Measurements from ENCODE around the gene BABAM1.

The BABAM1 gene

DNA sequence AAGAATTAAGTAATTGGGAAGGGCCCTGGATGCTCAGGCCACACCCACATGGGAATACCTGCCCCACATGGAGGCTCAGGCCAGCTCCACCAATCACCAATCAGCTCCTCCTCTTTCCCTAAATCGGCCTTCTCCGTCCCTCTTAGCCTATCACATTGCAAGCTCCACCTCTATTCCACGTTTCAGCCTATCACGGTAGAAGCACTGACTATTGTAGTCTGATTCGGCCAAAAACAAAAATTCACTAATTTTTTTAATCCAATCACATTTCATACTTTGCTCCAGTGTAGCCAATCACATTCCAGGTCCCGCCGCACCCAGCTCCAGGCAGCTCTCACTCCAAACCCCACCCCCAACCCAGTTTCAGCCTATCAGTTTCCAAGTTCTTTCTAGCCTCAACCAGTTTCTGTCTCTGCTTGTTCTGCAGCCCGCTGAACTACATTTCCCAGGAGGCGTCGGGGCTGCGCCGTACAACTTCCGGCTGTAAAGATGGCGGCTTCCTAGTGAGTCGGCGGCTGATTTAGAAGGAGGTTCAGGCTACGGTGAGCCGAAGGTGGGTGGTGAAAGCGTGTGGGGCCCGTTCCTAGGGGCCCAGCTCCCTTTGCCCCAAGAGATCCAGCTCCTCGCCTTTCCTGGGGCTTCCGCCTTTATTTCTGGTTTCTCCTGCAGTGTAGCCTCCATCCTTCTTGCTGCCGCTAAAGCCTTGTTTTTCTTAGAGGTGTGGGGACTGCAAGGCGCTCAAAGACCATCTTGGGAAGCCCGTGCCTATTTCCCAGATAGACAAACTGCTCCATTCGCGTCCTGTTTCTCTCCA is at the start of gene BABAM1:
Gene BABAM1, plus strand, starts transcription at position 469 of the 814 bp plus-strand sequence. CDS start 1,364 bp downstream, outside the sequence.
- peak; percentile 99 for DNase-seq (ENCODE audit: low read depth)

DNA sequence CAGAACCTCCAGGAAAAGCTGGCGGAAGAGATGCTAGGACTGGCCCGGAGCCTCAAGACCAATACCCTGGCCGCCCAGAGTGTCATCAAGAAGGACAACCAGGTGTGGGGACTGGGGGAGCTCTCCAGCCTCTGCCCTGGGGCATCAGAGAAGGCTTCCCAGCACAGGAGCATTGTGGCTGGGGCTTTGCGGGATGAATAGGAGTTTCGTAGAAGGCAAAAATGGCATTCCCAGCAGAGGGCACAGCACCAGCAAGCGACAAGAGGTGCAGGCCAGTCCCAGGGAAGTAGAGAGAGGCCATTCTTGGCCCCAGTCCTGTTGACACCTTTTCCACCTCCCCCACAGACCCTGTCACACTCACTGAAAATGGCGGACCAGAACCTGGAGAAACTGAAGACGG is 48.0 kb upstream of the BABAM1 start:
- no peak for DNase-seq (ENCODE audit: low read depth)

DNA sequence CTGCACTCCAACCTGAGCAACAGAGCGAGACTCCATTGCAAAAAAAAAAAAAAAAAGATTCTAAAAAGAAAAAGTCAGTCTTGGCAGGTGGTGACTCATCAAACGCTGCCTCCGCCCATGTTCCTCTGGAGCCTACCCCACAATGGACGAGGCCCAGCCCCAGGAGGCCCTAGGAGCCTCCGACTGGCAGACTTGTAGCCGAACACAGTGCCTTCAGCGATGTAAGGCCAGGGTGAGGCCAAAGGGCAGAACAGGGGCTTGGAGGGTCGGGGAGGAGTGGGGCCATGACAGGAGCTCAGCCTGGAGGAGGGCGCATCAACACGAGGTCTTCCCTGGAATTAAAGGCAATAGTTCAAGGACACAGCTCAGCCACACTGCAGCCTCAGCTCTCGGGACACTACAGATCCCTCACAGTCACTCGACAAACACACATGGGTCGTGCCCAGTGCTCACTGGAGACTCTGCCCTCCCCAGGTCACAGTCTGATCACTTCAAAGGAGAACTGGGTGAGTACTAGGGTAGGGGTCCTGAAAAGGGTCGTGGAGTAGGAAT is 47.0 kb upstream of the BABAM1 start:
- DNase-seq (ENCODE audit: low read depth) = peak; percentile 84

DNA sequence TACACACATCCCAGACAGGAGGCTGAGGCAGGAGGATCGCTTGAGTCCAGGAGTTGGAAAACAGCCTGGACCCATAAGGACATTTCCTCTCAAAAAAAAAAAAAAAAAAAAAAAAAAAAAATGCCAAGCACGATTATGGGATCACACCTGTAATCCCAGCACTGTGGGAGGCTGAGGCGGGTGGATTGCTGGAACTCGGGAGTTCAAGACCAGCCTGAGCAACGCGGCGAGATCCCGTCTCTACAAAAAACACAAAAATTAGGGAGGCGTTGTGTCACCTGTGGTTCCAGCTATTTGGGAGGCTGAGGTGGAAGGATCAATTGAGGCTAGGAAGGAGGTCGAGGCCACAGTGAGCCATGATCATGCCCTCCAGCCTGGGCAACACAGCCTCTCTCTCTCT is 42.2 kb upstream of the BABAM1 start:
- DNase-seq (ENCODE audit: low read depth) = no peak

DNA sequence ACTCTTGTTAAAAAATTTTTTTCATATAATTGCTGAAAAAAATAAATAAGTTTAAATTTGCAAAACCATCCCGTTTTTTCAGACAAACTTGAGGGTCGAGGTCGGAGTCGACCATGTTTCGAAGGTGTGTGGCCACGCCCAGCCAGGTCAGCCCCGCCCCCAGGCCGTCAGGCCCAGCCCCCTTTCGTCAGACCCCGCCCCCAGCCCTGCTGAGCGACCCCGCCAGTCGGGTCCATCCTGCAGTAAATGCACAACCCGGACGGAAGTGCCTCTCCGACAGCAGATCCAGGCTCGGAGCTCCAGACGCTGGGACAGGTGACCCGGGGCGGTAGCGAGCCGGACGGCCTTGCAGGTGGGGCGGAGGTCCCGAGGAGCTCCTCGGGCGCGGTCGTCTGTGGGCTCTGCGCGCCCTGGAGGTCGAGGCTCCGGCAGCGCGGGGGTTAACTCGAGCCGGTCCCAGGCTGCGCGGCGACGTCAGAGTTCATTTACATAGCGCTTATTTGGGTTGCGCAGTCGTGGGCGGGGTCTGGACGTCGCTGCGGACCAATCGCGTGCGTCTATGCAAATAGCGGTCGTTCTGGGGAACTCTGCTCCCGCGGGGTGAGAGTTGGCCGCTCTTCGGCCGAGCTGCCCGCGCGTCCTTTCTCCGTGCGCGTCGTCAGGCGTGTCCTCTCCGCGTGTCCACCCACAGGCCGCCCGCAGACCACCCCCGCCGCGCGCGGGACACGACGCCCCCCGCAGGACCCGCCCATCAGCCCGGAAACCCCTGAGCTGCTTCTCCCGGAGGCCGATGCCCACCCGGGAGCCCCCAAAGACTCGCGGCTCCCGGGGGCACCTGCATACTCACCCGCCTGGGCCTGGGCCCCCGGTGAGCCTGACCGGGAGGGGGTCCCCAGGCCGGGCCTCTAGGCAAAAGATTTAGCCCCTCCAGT is 41.0 kb upstream of the BABAM1 start, which contains the start of gene OCEL1:
Gene OCEL1, plus strand, starts transcription at position 225 of the 932 bp plus-strand sequence. Its CDS starts 22 bp downstream, at position 247.
- peak; percentile 98 for DNase-seq (ENCODE audit: low read depth)

DNA sequence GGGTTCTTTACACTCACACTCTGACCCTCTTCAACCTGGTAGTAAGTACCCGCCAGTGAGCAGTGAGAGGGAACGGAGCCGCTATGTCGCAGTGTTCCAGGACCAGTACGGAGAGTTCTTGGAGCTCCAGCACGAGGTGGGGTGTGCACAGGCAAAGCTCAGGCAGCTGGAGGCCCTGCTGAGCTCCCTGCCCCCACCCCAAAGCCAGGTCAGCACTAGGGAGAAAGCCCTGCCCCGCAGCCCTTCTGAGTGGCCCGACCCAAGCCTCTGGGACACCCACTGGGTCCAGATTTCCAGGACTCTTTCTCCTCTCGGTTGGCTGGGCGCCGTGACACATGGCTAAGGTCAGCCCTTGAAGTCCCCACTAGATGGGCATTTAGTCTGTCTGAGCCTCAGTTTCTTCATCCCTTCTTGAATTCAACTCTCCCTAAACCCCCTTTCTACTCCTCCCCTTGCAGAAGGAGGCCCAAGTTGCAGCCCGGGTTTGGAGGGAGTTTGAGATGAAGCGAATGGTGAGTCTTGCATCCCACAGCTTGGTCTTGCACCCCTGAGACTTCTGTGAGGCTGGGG is 39.4 kb upstream of the BABAM1 start:
- no peak for DNase-seq (ENCODE audit: low read depth)

DNA sequence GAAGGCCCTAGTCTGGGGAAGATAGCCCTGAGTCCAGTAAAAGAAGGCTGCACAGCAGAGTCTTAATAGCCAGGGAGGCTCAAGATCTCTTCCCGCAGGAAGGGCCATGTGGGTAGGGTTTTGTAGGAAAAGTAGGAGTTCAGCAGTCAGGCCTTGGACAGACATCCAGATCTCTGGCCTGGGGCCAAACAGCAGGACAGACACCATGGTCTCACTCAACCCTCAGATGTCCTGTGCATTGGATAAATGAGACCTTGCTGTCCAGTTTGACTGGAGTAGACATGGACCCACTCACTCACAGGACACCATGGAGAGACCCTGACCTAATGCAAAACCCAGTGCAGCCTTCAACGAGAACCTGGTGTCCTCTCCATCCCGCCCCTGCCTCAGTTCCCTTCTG is 37.4 kb upstream of the BABAM1 start:
- DNase-seq (ENCODE audit: low read depth) = no peak

DNA sequence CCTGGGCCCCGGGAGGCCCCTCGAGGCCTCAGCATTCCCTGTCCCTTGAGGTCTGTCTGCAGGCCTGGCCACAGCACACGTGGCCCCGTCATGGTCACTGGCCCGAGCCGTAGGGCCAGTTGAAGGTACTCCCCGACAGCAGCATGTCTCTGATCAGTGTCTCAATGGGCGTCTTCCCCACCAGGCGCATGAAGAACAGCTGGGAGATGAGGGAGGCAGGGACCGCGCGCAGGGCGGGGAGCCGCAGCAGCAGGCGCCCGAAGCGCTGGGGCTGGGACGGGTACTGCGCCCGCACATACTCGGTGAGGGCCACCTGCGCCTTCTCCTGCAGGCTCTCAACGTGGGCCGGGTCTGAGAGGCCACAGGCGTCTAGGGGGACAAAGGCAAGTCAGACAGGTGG is 35.0 kb upstream of the BABAM1 start:
- DNase-seq (ENCODE audit: low read depth) = no peak

DNA sequence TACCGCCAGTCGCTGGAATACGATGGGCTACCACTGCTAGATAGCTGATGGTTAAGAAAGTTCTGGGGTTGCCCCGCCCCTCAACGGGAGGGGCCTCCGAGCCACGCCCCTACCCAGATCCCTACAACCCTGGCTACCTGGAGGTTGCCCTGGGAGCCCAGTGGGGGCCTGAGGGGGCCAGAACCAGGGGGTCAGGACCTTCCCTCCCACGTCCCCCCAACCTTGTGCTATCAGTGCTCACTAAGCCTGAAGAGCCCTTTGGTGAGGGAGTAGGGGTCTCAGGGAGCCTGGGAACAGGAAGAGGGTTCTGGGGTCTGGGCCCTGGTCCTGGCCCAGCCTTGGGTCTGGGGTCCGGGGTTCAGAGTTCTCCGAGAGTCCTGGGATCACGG is 32.3 kb upstream of the BABAM1 start:
- DNase-seq (ENCODE audit: low read depth) = peak; percentile 55

DNA sequence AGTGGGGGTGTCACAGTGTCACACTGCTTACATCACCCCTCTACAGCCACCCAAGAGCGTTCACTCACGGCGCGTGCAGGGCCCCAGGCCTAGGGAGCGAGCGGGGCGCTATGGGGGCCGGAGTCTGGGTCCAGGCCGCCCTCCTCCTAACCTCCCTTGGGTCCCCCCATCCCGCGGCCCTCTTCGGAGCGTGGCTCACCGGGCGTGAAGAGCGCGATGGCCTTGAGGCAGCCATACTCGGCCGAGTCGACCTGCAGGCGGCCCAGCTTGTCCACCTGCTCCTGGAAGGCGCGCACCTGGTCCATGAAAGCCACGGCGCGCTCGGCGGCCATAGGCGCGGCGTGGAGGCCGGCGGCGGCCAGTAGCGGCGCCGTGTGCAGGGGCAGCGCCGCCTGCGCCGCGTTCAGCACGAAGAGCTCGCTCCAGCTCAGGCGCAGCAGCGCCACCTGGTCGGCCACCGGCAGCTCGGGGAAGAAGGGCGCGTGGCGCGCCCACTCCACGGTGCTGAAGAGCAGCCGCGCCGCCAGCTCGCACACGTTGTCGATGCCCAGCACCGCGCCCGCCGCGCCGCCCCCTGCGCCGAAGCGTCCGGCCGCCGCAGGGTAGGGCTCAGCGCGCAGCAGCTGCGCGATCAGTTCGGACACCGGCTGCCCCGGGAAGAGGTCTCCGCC is 31.8 kb upstream of the BABAM1 start:
- DNase-seq (ENCODE audit: low read depth) = peak; percentile 81

DNA sequence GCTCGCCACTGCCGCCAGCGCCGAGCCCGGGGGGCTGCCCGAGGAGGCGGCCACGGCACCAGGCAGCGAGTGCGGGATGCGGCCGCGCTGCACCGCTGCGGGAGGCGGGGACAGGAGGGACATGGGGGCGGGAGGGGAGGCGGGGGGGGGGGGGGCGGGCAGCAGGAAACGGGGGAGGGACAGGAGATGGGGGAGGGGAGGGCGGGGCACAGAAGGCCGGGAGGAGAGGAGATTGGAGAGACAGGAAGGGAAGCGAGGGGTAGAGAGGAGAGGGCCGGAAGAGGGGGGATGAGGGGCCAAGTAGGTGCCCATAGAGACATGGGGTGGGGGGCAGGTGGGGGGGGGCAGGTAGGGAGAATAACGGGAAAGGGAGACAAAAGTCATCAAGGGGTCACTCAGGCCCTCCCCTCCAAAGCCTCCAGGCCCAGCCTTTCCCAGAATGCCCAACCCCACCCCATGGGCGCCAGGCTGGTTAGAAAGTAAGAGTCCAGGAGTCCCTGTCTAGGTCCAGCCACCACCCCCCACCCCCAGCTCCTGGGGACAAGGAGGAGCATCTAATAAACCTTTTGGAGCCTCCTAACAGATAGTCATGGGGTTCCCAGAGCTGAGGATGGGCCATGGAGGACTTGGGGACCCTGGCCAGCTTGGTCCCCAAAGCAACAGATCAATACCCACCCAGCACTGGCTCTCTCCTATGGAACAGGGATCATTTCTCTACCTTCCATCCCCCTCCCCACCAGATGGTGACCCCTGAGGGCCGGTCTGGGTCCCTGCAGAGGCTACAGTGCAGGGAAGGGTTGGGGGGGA is 31.1 kb upstream of the BABAM1 start:
- DNase-seq (ENCODE audit: low read depth) = no peak

DNA sequence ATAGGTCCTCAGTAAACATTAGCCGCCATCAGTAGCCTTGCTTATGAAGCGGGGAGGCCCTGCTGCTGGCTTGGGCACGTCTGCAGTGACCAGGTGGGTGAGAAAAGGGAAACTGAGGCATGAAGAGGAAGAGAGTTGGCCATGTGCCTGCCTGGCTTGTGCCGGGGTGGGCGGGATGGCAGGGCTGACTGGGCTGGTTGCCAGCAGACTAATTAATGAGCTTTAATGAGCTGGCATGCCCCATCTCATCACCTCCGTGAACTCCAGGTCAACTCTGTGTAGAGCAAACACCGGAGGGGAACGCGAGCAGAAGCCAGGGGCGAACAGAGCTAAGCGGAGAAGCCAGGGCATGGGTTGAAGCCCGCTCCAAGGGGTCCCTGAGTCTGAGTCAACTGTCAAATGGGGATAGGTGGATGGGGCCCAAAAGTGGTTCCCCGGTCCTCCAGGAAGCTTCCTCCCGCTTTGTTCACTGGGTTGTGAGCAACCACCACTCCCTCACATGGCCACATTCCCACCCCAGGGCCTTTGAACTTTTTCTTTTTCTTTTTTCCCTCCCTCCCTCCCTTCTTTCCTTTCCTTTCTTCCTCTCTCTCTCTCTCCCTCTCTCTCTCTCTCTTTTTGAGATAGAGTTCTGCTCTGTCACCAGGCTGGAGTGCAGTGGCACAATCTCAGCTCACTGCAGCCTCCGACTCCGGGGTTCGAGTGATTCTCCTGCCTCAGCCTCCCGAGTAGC is 30.3 kb upstream of the BABAM1 start:
- no peak for DNase-seq (ENCODE audit: low read depth)

DNA sequence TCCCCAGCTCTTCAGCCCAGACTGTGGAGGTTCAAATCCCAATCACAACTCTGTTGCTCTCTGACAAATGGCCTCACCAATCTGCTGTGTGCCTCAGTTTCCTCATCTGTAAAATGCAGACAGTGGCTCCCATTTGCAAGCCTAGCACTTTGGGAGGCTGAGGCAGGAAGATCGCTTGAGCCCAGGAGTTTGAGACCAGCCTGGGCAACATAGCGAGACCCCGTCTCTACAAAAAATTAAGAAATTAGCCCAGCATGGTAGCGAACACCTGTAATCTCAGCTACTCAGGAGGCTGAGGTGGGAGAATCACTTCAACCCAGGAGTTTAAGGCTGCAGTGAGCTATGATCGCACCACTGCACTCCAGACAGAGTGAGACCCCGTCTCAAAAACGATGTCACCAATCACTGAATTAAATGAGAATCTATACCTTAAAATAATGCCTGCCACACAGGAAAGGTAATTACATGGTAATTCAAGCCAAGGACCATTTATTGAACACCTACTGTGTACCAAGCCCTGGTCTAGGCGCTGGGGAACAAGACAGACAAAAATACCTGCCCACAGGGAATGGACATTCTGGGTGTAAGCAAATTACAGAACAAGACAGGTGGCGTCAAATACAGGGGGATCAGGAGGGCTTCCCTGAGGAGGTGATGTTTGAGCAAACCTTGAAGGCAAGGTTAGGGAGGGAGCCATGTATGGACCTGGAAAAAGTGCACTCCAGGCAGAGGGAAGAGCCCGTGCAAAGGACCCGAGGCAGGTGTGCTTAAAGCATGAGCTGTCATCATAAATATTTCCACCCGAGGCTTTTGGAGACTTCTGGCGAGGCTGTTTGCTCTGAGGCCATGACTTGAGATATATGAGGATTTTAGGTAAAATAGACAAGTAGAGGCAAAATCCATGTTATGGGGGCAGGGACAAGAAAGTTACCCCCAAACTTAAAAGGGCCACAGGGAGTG is 29.2 kb upstream of the BABAM1 start:
- no peak for DNase-seq (ENCODE audit: low read depth)

DNA sequence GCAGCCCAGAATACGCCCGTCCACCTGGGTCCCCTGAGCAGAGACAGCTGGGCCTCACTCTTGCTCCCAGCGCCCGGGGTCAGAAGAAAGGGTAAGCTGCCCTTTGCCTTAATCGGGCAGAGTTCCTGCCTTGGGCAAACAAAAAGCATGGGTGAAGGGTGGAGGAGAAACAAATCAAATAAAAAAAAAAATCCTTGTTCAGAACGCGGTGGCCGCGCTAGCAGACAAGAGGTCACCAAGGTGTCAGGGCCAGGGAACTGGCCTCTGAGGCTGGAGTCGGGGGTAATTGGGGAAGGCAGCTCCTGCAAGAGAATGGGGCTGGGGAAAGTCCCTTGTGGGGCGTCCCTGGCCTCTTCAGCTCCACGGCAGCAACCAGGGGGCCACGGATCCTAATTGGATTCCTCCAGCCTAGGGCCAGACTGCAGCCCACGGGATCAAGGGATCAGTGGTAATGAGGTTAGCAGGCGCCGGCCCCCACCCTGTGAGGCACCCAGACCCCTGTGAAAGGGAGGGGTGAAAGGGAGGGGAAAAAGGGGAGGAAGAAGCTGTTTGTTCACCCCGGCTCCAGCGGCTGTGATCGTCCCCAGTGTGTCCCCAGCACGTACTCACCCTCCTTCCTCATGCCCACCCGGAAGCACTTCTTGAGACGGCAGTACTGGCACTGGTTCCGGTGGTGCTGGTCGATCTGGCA is 27.0 kb upstream of the BABAM1 start:
- no peak for DNase-seq (ENCODE audit: low read depth)

DNA sequence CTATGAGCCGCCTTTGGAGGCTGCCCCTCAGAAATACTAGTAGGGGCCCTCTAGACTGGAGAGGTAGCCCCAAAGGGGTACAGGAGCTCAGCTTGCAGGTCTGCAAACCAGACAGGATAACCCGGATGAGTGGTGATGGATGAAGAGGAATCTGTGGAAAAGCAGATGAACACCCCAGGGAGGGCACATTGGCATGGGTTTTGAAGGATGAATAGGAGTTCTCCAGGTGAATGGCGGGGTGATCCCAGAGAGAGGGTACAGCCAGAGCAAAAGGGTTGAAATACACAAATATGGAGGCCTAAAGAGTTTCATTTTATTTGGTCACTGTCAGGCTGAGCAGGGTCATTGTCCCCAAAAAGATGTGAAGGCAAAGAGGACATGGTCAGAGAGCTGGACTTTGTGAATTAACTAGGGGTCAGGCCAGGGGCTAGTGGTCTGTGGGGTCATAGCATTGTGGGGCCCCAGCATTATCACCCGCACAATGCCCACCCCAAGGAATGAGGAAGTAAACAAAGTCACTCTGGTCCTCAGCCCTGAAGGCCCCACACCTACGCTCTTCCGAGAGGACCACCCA is 26.3 kb upstream of the BABAM1 start:
- no peak for DNase-seq (ENCODE audit: low read depth)

DNA sequence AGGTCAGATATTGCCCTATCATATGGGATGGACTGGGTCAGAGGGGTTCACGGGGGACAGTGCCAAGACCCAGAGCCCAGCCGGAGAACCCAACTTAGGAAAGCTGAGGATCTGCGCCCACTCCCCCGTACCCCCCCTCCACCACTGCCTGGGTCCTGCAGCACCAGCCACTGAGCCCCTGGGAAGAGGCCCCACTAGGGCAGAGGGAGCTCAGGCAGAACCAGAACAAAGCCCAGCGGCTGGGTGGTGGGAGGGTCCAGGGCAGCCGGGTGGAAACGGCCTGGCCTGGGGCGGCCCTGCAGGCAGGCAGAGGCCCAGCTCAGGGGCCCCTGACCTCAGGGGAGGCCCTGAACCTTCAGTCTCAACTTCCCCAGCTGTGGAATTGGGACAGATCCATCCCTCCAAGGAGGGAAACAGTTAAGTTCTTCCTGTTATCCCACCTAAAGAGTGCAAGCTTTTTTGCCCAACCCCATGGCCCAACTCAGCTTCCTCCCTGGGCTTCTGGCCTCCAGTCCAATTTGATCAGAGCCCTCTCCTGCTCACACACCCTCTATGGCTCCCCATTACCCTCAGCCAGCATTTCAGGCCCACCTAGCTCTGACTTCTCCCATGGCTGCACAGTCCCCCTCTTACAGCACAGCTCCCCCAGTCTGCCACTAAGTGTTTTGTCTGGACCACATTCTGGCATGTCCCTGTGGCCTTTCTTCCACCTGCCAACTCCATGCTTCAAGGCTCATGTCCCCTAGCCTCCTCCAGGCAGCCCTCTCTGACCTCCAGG is 24.6 kb upstream of the BABAM1 start:
- no peak for DNase-seq (ENCODE audit: low read depth)

DNA sequence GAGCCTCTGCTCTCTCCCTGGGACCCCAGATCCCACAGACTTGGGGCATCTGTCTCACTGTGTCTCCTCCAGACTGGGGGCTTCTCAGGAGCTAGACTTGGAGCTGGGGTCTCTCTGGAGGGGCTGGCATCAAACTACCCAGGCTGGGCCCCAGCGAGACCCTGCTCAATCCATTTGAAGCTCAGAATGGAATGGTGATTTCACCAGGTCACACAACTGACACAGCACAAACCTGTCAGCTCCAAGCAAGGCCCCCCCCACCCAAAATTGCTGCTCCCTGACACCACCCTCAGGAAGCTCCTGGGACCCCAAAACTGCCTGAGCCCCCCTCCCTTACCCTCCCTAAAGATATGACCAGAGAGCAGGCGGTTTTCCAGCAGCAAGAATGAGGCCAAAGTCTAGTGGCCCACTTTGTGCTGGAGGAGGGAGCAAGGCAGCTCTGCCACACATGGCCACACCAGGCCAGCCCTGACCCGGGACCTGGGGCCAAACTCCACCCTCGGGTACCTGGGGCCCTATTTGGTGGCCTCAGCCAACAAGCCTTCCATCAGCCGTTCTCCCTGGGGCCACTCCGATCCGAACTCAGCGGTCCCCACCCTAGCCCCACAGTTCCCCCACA is 23.9 kb upstream of the BABAM1 start:
- DNase-seq (ENCODE audit: low read depth) = no peak
